ENCODE measurements around the gene RBM10.
A peak's percentile ranks its signal among the peaks of the same experiment; 100 is the strongest.
"Not testable (repeated sequence)": the region's sequence is repeated elsewhere in the genome, so short reads cannot be mapped to it uniquely, and the experiment has no call there.

Gene RBM10

DNA sequence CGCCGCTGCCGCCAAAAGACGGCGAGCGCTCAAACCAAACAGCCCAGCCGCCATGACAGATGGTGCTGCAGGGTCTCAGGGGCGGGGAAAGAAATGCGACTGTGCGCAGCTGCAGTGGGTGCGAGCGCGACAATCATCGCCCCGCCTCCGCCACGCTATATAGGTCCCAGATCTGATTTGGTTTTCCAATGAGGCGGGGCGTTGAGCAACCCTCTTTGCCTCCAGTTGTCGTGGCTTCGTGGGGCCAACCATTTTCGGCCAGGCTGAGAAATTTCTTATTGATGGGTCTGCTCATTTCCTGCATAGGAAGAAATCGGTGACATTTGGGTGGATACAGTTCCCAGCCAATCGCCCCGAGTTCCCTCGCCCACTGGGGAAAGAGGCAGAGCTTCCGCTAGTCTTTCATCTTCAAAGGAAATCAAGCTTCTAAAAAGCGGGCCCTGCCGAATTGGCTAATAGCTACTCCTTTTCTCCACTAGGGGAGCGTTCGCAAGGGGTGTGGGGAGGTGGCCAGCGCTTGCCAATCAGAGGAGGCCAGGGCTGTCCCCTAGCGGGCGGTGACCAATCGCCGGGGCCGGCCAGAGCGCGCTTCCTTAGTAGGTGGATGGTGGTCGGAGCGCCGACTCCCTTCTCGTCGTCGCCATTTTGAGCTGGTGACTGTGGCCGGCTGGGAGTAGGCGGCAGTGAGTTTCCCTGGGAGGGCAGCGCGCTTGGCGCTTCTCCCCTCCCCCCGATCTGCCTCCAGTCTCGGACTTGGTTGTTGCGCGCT, at the start of gene RBM10, which contains the start of gene NDUFB11:
Gene RBM10, plus strand, starts transcription at position 596 of the 769 bp plus-strand sequence. CDS start 2,261 bp downstream, outside the sequence.
Gene NDUFB11, minus strand, starts transcription at position 77 of the 769 bp plus-strand sequence. Its CDS starts 23 bp downstream, at position 54.
- H3K4me3 ChIP-seq (replicated peaks; ENCODE audit: low read depth, low read length) = peak within 1 kb of the TSS; percentile 83
- peak; percentile 95 for DNase-seq (ENCODE audit: low read depth)
- TF ChIP-seq, protein P1, sequence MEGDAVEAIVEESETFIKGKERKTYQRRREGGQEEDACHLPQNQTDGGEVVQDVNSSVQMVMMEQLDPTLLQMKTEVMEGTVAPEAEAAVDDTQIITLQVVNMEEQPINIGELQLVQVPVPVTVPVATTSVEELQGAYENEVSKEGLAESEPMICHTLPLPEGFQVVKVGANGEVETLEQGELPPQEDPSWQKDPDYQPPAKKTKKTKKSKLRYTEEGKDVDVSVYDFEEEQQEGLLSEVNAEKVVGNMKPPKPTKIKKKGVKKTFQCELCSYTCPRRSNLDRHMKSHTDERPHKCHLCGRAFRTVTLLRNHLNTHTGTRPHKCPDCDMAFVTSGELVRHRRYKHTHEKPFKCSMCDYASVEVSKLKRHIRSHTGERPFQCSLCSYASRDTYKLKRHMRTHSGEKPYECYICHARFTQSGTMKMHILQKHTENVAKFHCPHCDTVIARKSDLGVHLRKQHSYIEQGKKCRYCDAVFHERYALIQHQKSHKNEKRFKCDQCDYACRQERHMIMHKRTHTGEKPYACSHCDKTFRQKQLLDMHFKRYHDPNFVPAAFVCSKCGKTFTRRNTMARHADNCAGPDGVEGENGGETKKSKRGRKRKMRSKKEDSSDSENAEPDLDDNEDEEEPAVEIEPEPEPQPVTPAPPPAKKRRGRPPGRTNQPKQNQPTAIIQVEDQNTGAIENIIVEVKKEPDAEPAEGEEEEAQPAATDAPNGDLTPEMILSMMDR (IDR thresholded peaks at IDR 0.05; ENCODE audit: low read length, missing control alignments) = peak; percentile 59

GRCh38 chrX:47097018-47097417, 48.0 kb upstream of the RBM10 start:
- no peak overlapping the region for H3K4me3 ChIP-seq (replicated peaks; ENCODE audit: low read depth, low read length)
- no peak for DNase-seq (ENCODE audit: low read depth)
- TF ChIP-seq, protein P1 (IDR thresholded peaks at IDR 0.05; ENCODE audit: low read length, missing control alignments) = no peak

- H3K4me3 ChIP-seq (replicated peaks; ENCODE audit: low read depth, low read length) = no peak overlapping the region
- no peak for DNase-seq (ENCODE audit: low read depth)
- TF ChIP-seq, protein P1 (IDR thresholded peaks at IDR 0.05; ENCODE audit: low read length, missing control alignments) = no peak
These were observed 46.5 kb upstream of the RBM10 start for GRCh38 chrX:47098338-47099094.

DNA sequence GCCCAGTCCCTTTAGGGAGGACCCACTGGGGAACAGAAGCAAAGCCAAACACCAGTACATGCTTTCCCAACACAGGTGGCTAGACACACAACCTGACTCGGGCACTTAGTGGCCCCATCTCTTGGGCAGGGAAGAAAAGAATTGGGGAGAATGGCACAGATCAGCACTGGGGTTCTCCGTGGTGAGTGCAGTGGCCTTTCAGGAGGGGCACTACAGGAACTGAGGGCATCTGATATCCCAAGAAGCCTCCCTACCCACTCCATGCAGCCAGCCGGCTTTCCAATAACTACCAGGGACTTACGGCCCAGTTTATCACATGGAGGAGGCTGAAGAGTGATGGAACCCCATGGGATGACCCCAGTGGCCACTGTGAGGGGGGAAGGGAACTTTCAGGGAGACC, 43.8 kb upstream of the RBM10 start:
- no peak overlapping the region for H3K4me3 ChIP-seq (replicated peaks; ENCODE audit: low read depth, low read length)
- TF ChIP-seq, protein P1 (IDR thresholded peaks at IDR 0.05; ENCODE audit: low read length, missing control alignments) = no peak
- DNase-seq (ENCODE audit: low read depth) = no peak

- not testable (repeated sequence) for DNase-seq (ENCODE audit: low read depth); H3K4me3 ChIP-seq (replicated peaks; ENCODE audit: low read depth, low read length)
These were observed 33.9 kb upstream of the RBM10 start for GRCh38 chrX:47110936-47111615.

GRCh38 chrX:47112316-47112954, 32.6 kb upstream of the RBM10 start:
- DNase-seq (ENCODE audit: low read depth) = no peak
- TF ChIP-seq, protein P1 (IDR thresholded peaks at IDR 0.05; ENCODE audit: low read length, missing control alignments) = no peak
- no peak overlapping the region for H3K4me3 ChIP-seq (replicated peaks; ENCODE audit: low read depth, low read length)

GRCh38 chrX:47116551-47117110, 28.4 kb upstream of the RBM10 start:
- DNase-seq (ENCODE audit: low read depth); H3K4me3 ChIP-seq (replicated peaks; ENCODE audit: low read depth, low read length): not testable (repeated sequence)

DNA sequence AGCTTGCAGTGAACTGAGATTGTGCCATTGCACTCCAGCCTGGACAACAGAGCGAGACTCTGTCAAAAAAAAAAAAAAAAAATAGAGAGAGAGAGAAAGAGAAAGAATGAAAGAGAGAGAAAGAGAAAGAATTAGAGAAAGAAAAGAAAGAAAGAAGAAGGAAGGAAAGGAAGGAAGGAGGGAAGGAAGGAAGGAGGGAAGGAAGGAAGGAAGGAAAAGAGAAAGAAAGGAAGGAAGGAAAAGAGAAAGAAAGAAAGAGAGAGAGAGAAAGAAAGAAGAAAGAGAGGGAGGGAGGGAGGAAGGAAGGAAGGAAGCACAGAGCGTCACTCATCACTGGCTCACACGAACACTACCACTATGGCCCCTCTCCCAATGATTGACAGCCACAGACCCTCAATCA, 20.6 kb upstream of the RBM10 start:
- not testable (repeated sequence) for DNase-seq (ENCODE audit: low read depth)

More for the DNA sequence above, 20.6 kb upstream of the RBM10 start:
- not testable (repeated sequence) for H3K4me3 ChIP-seq (replicated peaks; ENCODE audit: low read depth, low read length)

Measured in fibroblast of pulmonary artery (primary cell).